Measurements from ENCODE around the gene GARIN1A. TPM values are rescaled to one million over a fixed set of nuclear protein-coding genes. Genes with fewer than 3 reads are reported as not detected.
A peak's percentile ranks its signal among the peaks of the same experiment; 100 is the strongest.

The GARIN1A gene
- total and polyA plus RNA-seq, 2 of the 8 experiments (the other 6 are each of a cell fraction or from before 2014, with no cell fraction given): 0.34 TPM; not detected in 1

- Histone ChIP-seq H3K9ac (replicated peaks in 1 of 4; ENCODE audit: extremely low read depth in 1 of 4, low read depth in 3 of 4, low read length in 3 of 4) (no peak overlapping the region), H3K79me2 (ENCODE audit: control insufficient read depth in 1 of 2, insufficient read depth in 2 of 2, low read length in 2 of 2) (no peaks in the 10 kb centered on the region), H3K23me2 (ENCODE audit: low read depth, low read length) (peaks cover 2% of the 10 kb centered on the region; the same call in 1 of the 2 replicates), H2BK15ac (ENCODE audit: low read length) (no peak overlapping the region), H2BK12ac (ENCODE audit: low read depth, low read length) (no peak overlapping the region; the same call in 1 of the 2 replicates), H4K8ac (ENCODE audit: extremely low read depth, insufficient read depth, low read length) (no peak overlapping the region), H3K9me3 (ENCODE audit: insufficient read depth in 2 of 2, low read depth in 1 of 2, low read length in 1 of 2) (no peaks in the 10 kb centered on the region), H3K56ac (replicated peaks; ENCODE audit: insufficient read length, low read depth, low read length) (no peak overlapping the region), H3K4me3 (ENCODE audit: extremely low read depth in 1 of 4, insufficient read depth in 2 of 4, low read depth in 3 of 4, low read length in 4 of 4) (peak overlapping the region in 2 of 4 experiments; percentile 5 to 42; a peak in 2 of 8 replicates), H4K5ac (ENCODE audit: insufficient read length, low read depth, low read length) (no peak overlapping the region), H2BK120ac (replicated peaks; ENCODE audit: low read depth, low read length) (no peak overlapping the region), H3K4me2 (ENCODE audit: insufficient read depth in 1 of 2, low read depth in 2 of 2, low read length in 2 of 2) (peak overlapping the region in 1 of 2 experiments; percentile 7; a peak in 1 of 4 replicates), H3K4ac (replicated peaks; ENCODE audit: insufficient read length, low read depth, low read length) (no peak overlapping the region), H2AK5ac (ENCODE audit: low read depth, low read length) (peak overlapping the region; percentile 58; the same call in 1 of the 2 replicates), H3K4me1 (replicated peaks in 1 of 4; ENCODE audit: control insufficient read depth in 3 of 4, insufficient read depth in 4 of 4, low read length in 3 of 4) (peaks cover 2 to 10% (median 6%) of the 10 kb centered on the region in 4 experiments; a peak in 4 of 7 replicates), H4K20me1 (replicated peaks in 1 of 2; ENCODE audit: control insufficient read depth in 1 of 2, insufficient read depth in 2 of 2, low read length in 2 of 2) (no peaks in the 10 kb centered on the region), H2BK5ac (ENCODE audit: low read depth, low read length) (no peak overlapping the region), H3K18ac (ENCODE audit: extremely low read depth, low read length) (no peak overlapping the region), H3K27ac (ENCODE audit: low read depth, low read length) (peak overlapping the region; percentile 30; the same call in 1 of the 2 replicates), H3K14ac (ENCODE audit: insufficient read length) (no peak overlapping the region), H3K23ac (ENCODE audit: insufficient read length) (no peak overlapping the region), H2AFZ (ENCODE audit: low read length) (no peak overlapping the region), H3K79me1 (ENCODE audit: low read depth, low read length) (no peaks in the 10 kb centered on the region), H3K36me3 (ENCODE audit: control insufficient read depth in 2 of 4, insufficient read depth in 4 of 4, low read length in 3 of 4) (peaks cover 0 to 3% (median 0%) of the 10 kb centered on the region in 4 experiments; a peak in 1 of 8 replicates), H4K91ac (replicated peaks; ENCODE audit: insufficient read length, low read length) (no peak overlapping the region), H3K27me3 (replicated peaks in 1 of 4; ENCODE audit: control insufficient read depth in 3 of 4, extremely low read depth in 1 of 4, insufficient read depth in 3 of 4, low read length in 3 of 4) (no peaks in the 10 kb centered on the region), H2BK20ac (ENCODE audit: low read length) (no peak overlapping the region)
- ChIA-PET CTCF (ENCODE audit: partially characterized antibody) (interaction anchor here (0.6 to 1.9 kb wide), 5 partner anchors 10 to 327 kb away, joined by 3 to 10 read pairs (median 3); no protein-coding TSS in a partner anchor), POLR2A (ENCODE audit: partially characterized antibody) (interaction anchor here (0.8 to 2.2 kb wide), 5 partner anchors 8 to 31 kb away, joined by 4 to 11 read pairs (median 5); partner anchors contain the start of gene CALU)
- FAIRE-seq (no peak), DNase-seq (ENCODE audit: low read depth in 1 of 2, low spot score in 2 of 2) (no peak)
- WGBS, 2 experiments (ENCODE audit: extremely low coverage in 1 of 2, insufficient coverage in 1 of 2, insufficient read length in 1 of 2, insufficient replicate concordance in 2 of 2, low coverage in 1 of 2, low lambda C conversion rate in 2 of 2, missing lambda C conversion rate in 1 of 2): 46% methylated on average over 3 of the region's 3 CpGs; no CpG with 5 or more reads in 1 of the 2 experiments
- TF ChIP-seq YY1 (IDR thresholded peaks at IDR 0.05; ENCODE audit: low read depth, low read length) (no peak), CTCF (IDR thresholded peaks at IDR 0.05; ENCODE audit: control extremely low read depth in 1 of 3, insufficient read depth in 1 of 3, low read depth in 1 of 3, low read length in 3 of 3) (no peak)
These were observed 36.1 kb downstream of the GARIN1A start for GRCh38 chr7:128708235-128708634.

Measured in H1 (cell line).